Epithelial cell of esophagus (primary cell): ENCODE data around the gene CRB3.

Experiments
- DNase-seq: peaks from one replicate; pipeline ENCODE4 v3.0.0; 2010; ENCODE audit warnings: low read depth
- H3K4me3 ChIP-seq: 2 replicates; pipeline ENCODE4 v1.5.1; 2011; ENCODE audit warnings: mild to moderate bottlenecking, low read length, control low read depth
- CTCF ChIP-seq: IDR thresholded peaks from 2 replicates; pipeline ENCODE4 v1.5.1; 2011; ENCODE audit warnings: low read depth, mild to moderate bottlenecking, low read length, control low read depth, inconsistent platforms; ENCODE audit not compliant: insufficient read depth; ENCODE audit errors: missing control alignments

The CRB3 gene

GRCh38 chr19:6458695-6459261, 5.3 kb upstream of the CRB3 start:
- no peak for TF ChIP-seq CTCF
- peak overlapping the region; percentile 62 for H3K4me3 ChIP-seq

GRCh38 chr19:6459262-6460098, 4.6 kb upstream of the CRB3 start, which contains the start of gene SLC25A23:
Gene SLC25A23 (minus strand): TSS chr19:6459792. CDS start chr19:6459628, 164 bp downstream.
- TF ChIP-seq CTCF, result no peak
- peak; percentile 83 for DNase-seq

More at GRCh38 chr19:6458695-6459261, 5.3 kb upstream of the CRB3 start:
- no peak for DNase-seq

GRCh38 chr19:6460099-6460884, 3.8 kb upstream of the CRB3 start:
- TF ChIP-seq CTCF, result peak; percentile 66
- DNase-seq, result peak; percentile 99
- peak overlapping the region; percentile 62 for H3K4me3 ChIP-seq

More at GRCh38 chr19:6459262-6460098, 4.6 kb upstream of the CRB3 start, which contains the start of gene SLC25A23:
- peak within 1 kb of the TSS; percentile 62 for H3K4me3 ChIP-seq

- H3K4me3 ChIP-seq, result peak overlapping the region; percentile 82
- no peak for TF ChIP-seq CTCF
- no peak for DNase-seq
These were observed 935 bp downstream of the CRB3 start for GRCh38 chr19:6465006-6465405.

GRCh38 chr19:6465663-6466062, 1.6 kb downstream of the CRB3 start:
- DNase-seq, result no peak
- no peak overlapping the region for H3K4me3 ChIP-seq
- no peak for TF ChIP-seq CTCF

GRCh38 chr19:6466526-6467248, 2.6 kb downstream of the CRB3 start:
- TF ChIP-seq CTCF, result no peak
- no peak overlapping the region for H3K4me3 ChIP-seq
- no peak for DNase-seq
